OCI-LY1 (cell line): ENCODE measurements around the gene RGS9.

Source experiments
- H2AFZ ChIP-seq: fragments of 200-600 bp; sonication (generic), shearing (Covaris generic); 2 replicates; pipeline ENCODE4 v1.6.0; 2014; ENCODE audit warnings: antibody characterized with exemption, mild to moderate bottlenecking, low read length
- H3F3A ChIP-seq: fragments of 200-600 bp; sonication (generic), shearing (Covaris generic); 2 replicates; pipeline ENCODE4 v1.6.0; 2014; ENCODE audit warnings: mild to moderate bottlenecking, antibody characterized with exemption, low read length, moderate library complexity; ENCODE audit not compliant: insufficient read depth
- H3K27ac ChIP-seq: fragments of 200-600 bp; sonication (generic); 2 replicates; pipeline ENCODE4 v1.5.1; 2014; ENCODE audit warnings: low read length, mixed run types, mild to moderate bottlenecking, low read depth; ENCODE audit not compliant: poor library complexity, severe bottlenecking
- H3K27me3 ChIP-seq: fragments of 200-600 bp; sonication (generic); 2 replicates; pipeline ENCODE4 v1.6.0; 2014; ENCODE audit warnings: antibody characterized with exemption, mild to moderate bottlenecking, low read length, moderate library complexity; ENCODE audit not compliant: insufficient read depth
- H3K36me3 ChIP-seq: fragments of 200-600 bp; sonication (generic); 2 replicates; pipeline ENCODE4 v1.6.1; 2014; ENCODE audit warnings: mild to moderate bottlenecking, antibody characterized with exemption, low read length, moderate library complexity, mixed read lengths; ENCODE audit not compliant: insufficient read depth
- H3K4me1 ChIP-seq: fragments of 200-600 bp; sonication (generic); 2 replicates; pipeline ENCODE4 v1.5.1; 2014; ENCODE audit warnings: mild to moderate bottlenecking, low read length, moderate library complexity; ENCODE audit not compliant: insufficient read depth, severe bottlenecking
- H3K4me2 ChIP-seq: fragments of 200-600 bp; sonication (generic), shearing (Covaris generic); 2 replicates; pipeline ENCODE4 v1.6.1; 2014; ENCODE audit warnings: low read length
- H3K4me3 ChIP-seq: fragments of 200-600 bp; sonication (generic); 2 replicates; pipeline ENCODE4 v1.5.1; 2014; ENCODE audit warnings: low read length, low read depth, mild to moderate bottlenecking, mixed read lengths; ENCODE audit not compliant: poor library complexity, severe bottlenecking
- H3K79me2 ChIP-seq: fragments of 200-600 bp; shearing (Covaris generic); 2 replicates; pipeline ENCODE4 v1.6.1; 2016; ENCODE audit warnings: mixed run types, low read length, mixed read lengths; ENCODE audit not compliant: insufficient read depth
- H3K9ac ChIP-seq: fragments of 200-600 bp; sonication (generic), shearing (Covaris generic); 2 replicates; pipeline ENCODE4 v1.6.1; 2014; ENCODE audit warnings: mild to moderate bottlenecking, low read length, mixed read lengths
- H3K9me2 ChIP-seq: fragments of 200-600 bp; sonication (generic), shearing (Covaris generic); 2 replicates; pipeline ENCODE4 v1.6.1; 2014; ENCODE audit warnings: low read depth, mild to moderate bottlenecking, low read length, mixed read lengths
- H3K9me3 ChIP-seq: fragments of 200-600 bp; shearing (Covaris generic); 2 replicates; pipeline ENCODE4 v1.6.1; 2014; ENCODE audit warnings: low read length, mixed read lengths
- H4K20me1 ChIP-seq: fragments of 200-600 bp; sonication (generic), shearing (Covaris generic); 2 replicates; pipeline ENCODE4 v1.6.0; 2016; ENCODE audit warnings: mild to moderate bottlenecking, low read length; ENCODE audit not compliant: insufficient read depth
- CTCF ChIP-seq: fragments of 200-600 bp; sonication (generic), shearing (Covaris generic); IDR thresholded peaks from 2 replicates; pipeline ENCODE4 v1.5.1; 2017; ENCODE audit warnings: mild to moderate bottlenecking, antibody characterized with exemption, low read length, moderate library complexity, mixed read lengths
- EZH2 ChIP-seq: fragments of 200-600 bp; sonication (generic), shearing (Covaris generic); IDR thresholded peaks from 2 replicates; pipeline ENCODE4 v1.8.0; 2017; ENCODE audit warnings: borderline replicate concordance, mixed run types, mild to moderate bottlenecking, antibody characterized with exemption, low read length, moderate library complexity, mixed read lengths

The RGS9 gene

GRCh38 chr17:65156185-65156834 is 19.1 kb downstream of the RGS9 start:
- no peaks in the 10 kb centered on the region for H3K36me3 ChIP-seq
- H3K9me3 ChIP-seq: no peaks in the 10 kb centered on the region
- TF ChIP-seq CTCF: no peak
- TF ChIP-seq EZH2: no peak
- no peaks in the 10 kb centered on the region for H3K4me1 ChIP-seq
- no peak overlapping the region for H3K4me2 ChIP-seq
- peaks cover 5% of the 10 kb centered on the region; the same call in 1 of the 2 replicates for H3K27me3 ChIP-seq
- no peaks in the 10 kb centered on the region for H3K79me2 ChIP-seq
- no peaks in the 10 kb centered on the region for H3F3A ChIP-seq
- no peaks in the 10 kb centered on the region for H4K20me1 ChIP-seq
- H3K9me2 ChIP-seq: no peaks in the 10 kb centered on the region
- no peak overlapping the region for H3K27ac ChIP-seq
- H3K9ac ChIP-seq: no peak overlapping the region
- no peak overlapping the region for H2AFZ ChIP-seq
- no peak overlapping the region for H3K4me3 ChIP-seq

GRCh38 chr17:65156835-65157565 is 19.8 kb downstream of the RGS9 start:
- Histone ChIP-seq H3K9ac (no peak overlapping the region), H4K20me1 (no peaks in the 10 kb centered on the region), H3K36me3 (no peaks in the 10 kb centered on the region), H3K27ac (no peak overlapping the region), H3K9me2 (no peaks in the 10 kb centered on the region), H3K79me2 (no peaks in the 10 kb centered on the region), H3K4me1 (no peaks in the 10 kb centered on the region), H2AFZ (no peak overlapping the region), H3F3A (no peaks in the 10 kb centered on the region), H3K9me3 (no peaks in the 10 kb centered on the region), H3K4me3 (no peak overlapping the region), H3K27me3 (peaks cover 5% of the 10 kb centered on the region; the same call in 1 of the 2 replicates), H3K4me2 (no peak overlapping the region)
- TF ChIP-seq CTCF (no peak), EZH2 (no peak)

- no peak overlapping the region for H2AFZ ChIP-seq
- no peak overlapping the region for H3K27ac ChIP-seq
- H3K9me2 ChIP-seq: no peaks in the 10 kb centered on the region
- no peaks in the 10 kb centered on the region for H3K9me3 ChIP-seq
- no peak for TF ChIP-seq EZH2
- no peak for TF ChIP-seq CTCF
- H3K4me3 ChIP-seq: no peak overlapping the region
- no peaks in the 10 kb centered on the region for H3K4me1 ChIP-seq
- H3K36me3 ChIP-seq: no peaks in the 10 kb centered on the region
- no peak overlapping the region for H3K4me2 ChIP-seq
- no peaks in the 10 kb centered on the region for H3F3A ChIP-seq
- no peak overlapping the region for H3K9ac ChIP-seq
- H3K27me3 ChIP-seq: peaks cover 5% of the 10 kb centered on the region; the same call in 1 of the 2 replicates
- no peaks in the 10 kb centered on the region for H4K20me1 ChIP-seq
- H3K79me2 ChIP-seq: no peaks in the 10 kb centered on the region
Observed at GRCh38 chr17:65158041-65158440, 20.9 kb downstream of the RGS9 start.
